Thyroid gland (tissue), 4 donors: Measurements from ENCODE around the gene TDRD9. TPM values are rescaled to one million over a fixed set of nuclear protein-coding genes. Genes with fewer than 3 reads are reported as not detected.

Source experiments
- DNase-seq, 2 donors: peaks; one replicate each; pipeline ENCODE4 v3.0.0-alpha.2; 2019
- H3K27ac ChIP-seq, 3 donors: fragments of 200-600 bp; sonication (generic); 1 replicate in 2 of 3; 2 replicates in 1 of 3; pipeline ENCODE4 v1.5.1; 2016 to 2019; ENCODE audit warnings: mild to moderate bottlenecking in 1 of 3, moderate library complexity in 1 of 3
- H3K27me3 ChIP-seq: fragments of 200-600 bp; sonication (generic); one replicate; pipeline ENCODE4 v1.5.1; 2019
- H3K36me3 ChIP-seq, 2 donors: fragments of 200-600 bp; sonication (generic); one replicate each; pipeline ENCODE4 v1.5.1; 2016 to 2019
- H3K4me1 ChIP-seq, 2 donors: fragments of 200-600 bp; sonication (generic); one replicate each; pipeline ENCODE4 v1.5.1; 2017 to 2019
- H3K4me3 ChIP-seq, 3 donors: fragments of 200-600 bp; sonication (generic); replicated peaks in 1 of 3; 1 replicate in 2 of 3; 2 replicates in 1 of 3; pipeline ENCODE4 v1.5.1; 2016; ENCODE audit warnings: mild to moderate bottlenecking in 1 of 3
- H3K9me3 ChIP-seq: fragments of 200-600 bp; sonication (generic); one replicate; pipeline ENCODE4 v1.5.1; 2017
- CTCF ChIP-seq, 6 experiments: fragments of 200-600 bp in 3 of 6; fragments of 450-650 bp in 3 of 6; sonication (generic) in 3 of 6; IDR thresholded peaks; one replicate each; pipeline ENCODE4 v1.5.1; 2016 to 2019; ENCODE audit warnings: antibody characterized with exemption in 6 of 6, mild to moderate bottlenecking in 2 of 6, inconsistent platforms in 1 of 6, moderate library complexity in 1 of 6
- POLR2A ChIP-seq, 2 donors: fragments of 450-650 bp; IDR thresholded peaks; one replicate each; pipeline ENCODE4 v1.6.1; 2017; ENCODE audit warnings: antibody characterized with exemption in 2 of 2, mild to moderate bottlenecking in 2 of 2, moderate library complexity in 1 of 2
- WGBS, 2 donors: methylation state at CpG; one replicate each; pipeline ENCODE4 v1.1.5; 2017; 5-methylcytosine and 5-hydroxymethylcytosine counted together
- intact Hi-C: fragments of 100-400 bp; cut with DNase I; formaldehyde crosslinking; loops from one replicate; pipeline ENCODE4 v1.15.1; 2023
- total RNA-seq, 4 donors: library from RNA; depleted of rRNA; stranded (reverse); fragments of >200 nt; gene quantifications; one replicate each; pipeline ENCODE4 v1.2.3, GENCODE V29; 2016

TDRD9 gene
- total RNA-seq, 4 donors from 2014 or later = 27.4 to 85.1 (median 50.0) TPM

GRCh38 chr14:103908580-103908979 is 19.7 kb upstream of the TDRD9 start:
- intact Hi-C loops = no loop called here
- TF ChIP-seq CTCF (IDR thresholded peaks at IDR 0.05) (no peak), POLR2A (IDR thresholded peaks at IDR 0.05) (no peak)
- DNase-seq = no peak
- Histone ChIP-seq H3K27me3 (no peaks in the 10 kb centered on the region), H3K36me3 (peaks cover 9 to 22% of the 10 kb centered on the region in 2 donors), H3K27ac (no peak overlapping the region), H3K9me3 (no peaks in the 10 kb centered on the region), H3K4me1 (peaks cover 6 to 16% of the 10 kb centered on the region in 2 donors), H3K4me3 (no peak overlapping the region)
- WGBS, 2 donors = 91% methylated on average over 4 of the region's 4 CpGs

- peaks cover 6 to 16% of the 10 kb centered on the region in 2 donors for H3K4me1 ChIP-seq
- TF ChIP-seq POLR2A (IDR thresholded peaks at IDR 0.05) (no peak), CTCF (IDR thresholded peaks at IDR 0.05) (no peak)
- peaks cover 17 to 32% of the 10 kb centered on the region in 2 donors for H3K36me3 ChIP-seq
- H3K9me3 ChIP-seq = no peaks in the 10 kb centered on the region
- H3K27me3 ChIP-seq = no peaks in the 10 kb centered on the region
- peak overlapping the region; percentile 58 to 80 (median 78) for H3K27ac ChIP-seq
- no peak overlapping the region for H3K4me3 ChIP-seq
- peak in 1 of 2 donors; percentile 31 for DNase-seq
- 73 to 80% methylated on average over 26 of the region's 26 CpGs for WGBS, 2 donors
- intact Hi-C loops = loop anchor here (5.0 to 10.0 kb wide), 2 partner anchors 102 to 335 kb away; no protein-coding TSS in a partner anchor
Measured at GRCh38 chr14:103909531-103910261, 18.6 kb upstream of the TDRD9 start.

GRCh38 chr14:103910262-103910935 is 17.9 kb upstream of the TDRD9 start:
- Histone ChIP-seq H3K4me1 (peaks cover 6 to 16% of the 10 kb centered on the region in 2 donors), H3K36me3 (peaks cover 17 to 37% of the 10 kb centered on the region in 2 donors), H3K27ac (peak overlapping the region; percentile 58 to 80 (median 78)), H3K9me3 (no peaks in the 10 kb centered on the region), H3K27me3 (no peaks in the 10 kb centered on the region), H3K4me3 (no peak overlapping the region)
- peak; percentile 57 to 99 (median 90) for TF ChIP-seq CTCF (IDR thresholded peaks at IDR 0.05)
- TF ChIP-seq POLR2A (IDR thresholded peaks at IDR 0.05) = peak in 1 of 2 donors; percentile 61
- DNase-seq = peak; percentile 99
- 10 to 11% methylated on average over 20 of the region's 20 CpGs for WGBS, 2 donors
- intact Hi-C loops = loop anchor here (5.0 to 10.0 kb wide), 2 partner anchors 103 to 336 kb away; no protein-coding TSS in a partner anchor

- intact Hi-C loops = loop anchor here (5.0 to 10.0 kb wide), 2 partner anchors 104 to 336 kb away; no protein-coding TSS in a partner anchor
- Histone ChIP-seq H3K36me3 (peaks cover 17 to 37% of the 10 kb centered on the region in 2 donors), H3K27ac (peak overlapping the region; percentile 49 to 80 (median 78))
Measured at GRCh38 chr14:103910984-103911383, 17.3 kb upstream of the TDRD9 start.

More at GRCh38 chr14:103910984-103911383, 17.3 kb upstream of the TDRD9 start:
- DNase-seq = no peak
- no peak overlapping the region for H3K4me3 ChIP-seq
- H3K27me3 ChIP-seq = no peaks in the 10 kb centered on the region
- peaks cover 6 to 16% of the 10 kb centered on the region in 2 donors for H3K4me1 ChIP-seq
- 84 to 87% methylated on average over 6 of the region's 6 CpGs for WGBS, 2 donors
- TF ChIP-seq POLR2A (IDR thresholded peaks at IDR 0.05) (no peak), CTCF (IDR thresholded peaks at IDR 0.05) (no peak)
- no peaks in the 10 kb centered on the region for H3K9me3 ChIP-seq
